Fibroblast of pulmonary artery (primary cell): ENCODE data around the gene RNF214.
A peak's percentile ranks its signal among the peaks of the same experiment; 100 is the strongest.

ENCODE experiments used
- DNase-seq: peaks from one replicate; pipeline ENCODE4 v3.0.0-alpha.2; 2010; ENCODE audit warnings: low read depth
- H3K4me3 ChIP-seq: replicated peaks from 2 replicates; pipeline ENCODE4 v1.5.1; 2011; ENCODE audit warnings: low read depth, mild to moderate bottlenecking, control low read depth, low read length, moderate library complexity
- TF ChIP-seq, protein P1 (sequence below): IDR thresholded peaks from 2 replicates; pipeline ENCODE4 v1.5.1; 2011; ENCODE audit warnings: mild to moderate bottlenecking, control low read depth, low read length, inconsistent platforms; ENCODE audit errors: missing control alignments

Gene RNF214

DNA sequence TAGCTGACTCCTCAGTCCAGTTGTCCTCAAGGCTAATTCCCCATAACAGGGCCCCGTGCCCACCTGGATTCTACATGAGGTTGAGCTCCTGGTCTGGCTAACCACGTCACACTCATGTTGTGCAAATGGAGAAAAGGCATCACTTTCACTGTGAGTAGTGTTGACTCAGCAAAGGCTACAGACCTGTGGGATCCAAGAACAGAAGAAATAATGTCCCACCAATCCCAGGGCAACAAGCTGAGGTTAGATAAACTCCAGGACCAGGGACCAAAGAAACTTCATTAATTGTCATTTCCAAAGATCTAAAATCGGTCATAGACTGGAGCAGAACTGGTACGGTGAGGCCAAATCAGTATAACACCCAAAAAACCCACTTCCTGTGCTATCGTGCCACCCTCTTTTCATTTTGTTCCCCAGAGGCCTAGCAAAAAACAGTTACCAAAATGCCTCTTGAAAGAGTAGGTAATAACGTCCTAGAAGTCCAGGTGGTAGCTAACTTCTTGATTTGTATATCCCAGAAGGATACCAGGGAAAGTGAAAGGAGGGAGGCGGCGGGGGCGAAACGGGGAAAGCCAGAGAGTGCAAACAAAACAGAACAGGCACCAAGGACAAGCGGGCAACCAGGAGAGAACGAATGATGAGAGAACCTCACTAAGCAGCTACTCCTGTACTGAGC, 2.0 kb upstream of the RNF214 start:
- no peak for DNase-seq
- TF ChIP-seq, protein P1, sequence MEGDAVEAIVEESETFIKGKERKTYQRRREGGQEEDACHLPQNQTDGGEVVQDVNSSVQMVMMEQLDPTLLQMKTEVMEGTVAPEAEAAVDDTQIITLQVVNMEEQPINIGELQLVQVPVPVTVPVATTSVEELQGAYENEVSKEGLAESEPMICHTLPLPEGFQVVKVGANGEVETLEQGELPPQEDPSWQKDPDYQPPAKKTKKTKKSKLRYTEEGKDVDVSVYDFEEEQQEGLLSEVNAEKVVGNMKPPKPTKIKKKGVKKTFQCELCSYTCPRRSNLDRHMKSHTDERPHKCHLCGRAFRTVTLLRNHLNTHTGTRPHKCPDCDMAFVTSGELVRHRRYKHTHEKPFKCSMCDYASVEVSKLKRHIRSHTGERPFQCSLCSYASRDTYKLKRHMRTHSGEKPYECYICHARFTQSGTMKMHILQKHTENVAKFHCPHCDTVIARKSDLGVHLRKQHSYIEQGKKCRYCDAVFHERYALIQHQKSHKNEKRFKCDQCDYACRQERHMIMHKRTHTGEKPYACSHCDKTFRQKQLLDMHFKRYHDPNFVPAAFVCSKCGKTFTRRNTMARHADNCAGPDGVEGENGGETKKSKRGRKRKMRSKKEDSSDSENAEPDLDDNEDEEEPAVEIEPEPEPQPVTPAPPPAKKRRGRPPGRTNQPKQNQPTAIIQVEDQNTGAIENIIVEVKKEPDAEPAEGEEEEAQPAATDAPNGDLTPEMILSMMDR = no peak
- H3K4me3 ChIP-seq = peak overlapping the region; percentile 98

DNA sequence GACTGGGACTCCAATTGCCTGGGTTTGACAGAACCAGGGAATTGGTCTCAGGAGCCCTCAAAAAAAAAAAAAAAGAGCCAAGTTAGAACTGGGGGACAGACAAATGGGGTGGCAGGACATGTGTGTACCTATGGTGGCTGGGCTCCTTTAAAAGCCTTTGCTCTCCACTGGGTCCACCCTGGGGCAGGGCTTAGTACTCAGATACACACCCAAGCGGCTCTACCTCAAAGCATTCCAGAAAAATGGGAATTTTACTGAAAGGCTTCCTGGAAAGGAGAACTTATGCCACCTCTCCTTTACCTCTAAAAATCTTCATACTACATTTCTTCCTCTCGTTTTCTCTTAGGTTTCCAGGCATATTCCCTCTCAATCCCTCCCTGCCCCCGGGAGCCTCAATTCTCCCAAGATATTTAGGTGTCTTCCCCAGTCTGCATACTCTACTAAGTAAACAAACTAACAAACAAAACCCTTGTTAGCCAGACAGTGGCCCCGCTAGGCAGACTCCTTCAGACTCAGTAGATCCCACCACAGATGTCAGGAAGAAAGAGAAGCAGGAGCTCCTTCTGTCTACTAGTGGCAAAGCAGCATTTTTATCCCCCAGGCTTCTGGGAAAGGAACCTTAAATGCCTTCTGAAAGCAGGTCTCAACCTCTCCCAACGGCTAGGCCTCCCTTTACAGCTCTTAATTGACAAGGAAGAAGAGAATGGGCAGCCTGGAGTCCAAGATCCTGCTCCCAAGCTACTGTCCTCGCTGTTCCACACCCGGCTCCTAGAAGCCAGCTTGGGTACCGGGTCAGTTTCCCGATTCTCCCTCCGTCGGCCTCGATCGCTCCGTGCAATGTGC, 1.3 kb upstream of the RNF214 start:
- H3K4me3 ChIP-seq = peak overlapping the region; percentile 98
- TF ChIP-seq, protein P1 = no peak
- no peak for DNase-seq

DNA sequence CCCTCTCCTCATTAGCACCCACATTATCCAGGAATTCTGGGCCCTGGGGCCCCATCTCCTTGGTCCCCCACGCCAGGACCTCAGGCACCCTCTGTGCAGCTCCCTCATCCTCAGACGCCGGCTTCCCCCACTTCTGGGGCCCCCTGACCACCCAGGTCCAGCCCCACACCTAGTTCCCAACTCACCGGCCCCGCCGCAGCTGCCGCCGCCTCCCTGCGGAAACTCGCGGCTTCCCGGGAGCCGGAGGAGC, 704 bp upstream of the RNF214 start, which contains the start of gene PCSK7:
Gene PCSK7 (minus strand): TSS at position 232 of the 250 bp plus-strand sequence. CDS start 2,229 bp downstream, outside the sequence.
- TF ChIP-seq, protein P1 = no peak
- no peak for DNase-seq
- H3K4me3 ChIP-seq = peak within 1 kb of the TSS; percentile 98

DNA sequence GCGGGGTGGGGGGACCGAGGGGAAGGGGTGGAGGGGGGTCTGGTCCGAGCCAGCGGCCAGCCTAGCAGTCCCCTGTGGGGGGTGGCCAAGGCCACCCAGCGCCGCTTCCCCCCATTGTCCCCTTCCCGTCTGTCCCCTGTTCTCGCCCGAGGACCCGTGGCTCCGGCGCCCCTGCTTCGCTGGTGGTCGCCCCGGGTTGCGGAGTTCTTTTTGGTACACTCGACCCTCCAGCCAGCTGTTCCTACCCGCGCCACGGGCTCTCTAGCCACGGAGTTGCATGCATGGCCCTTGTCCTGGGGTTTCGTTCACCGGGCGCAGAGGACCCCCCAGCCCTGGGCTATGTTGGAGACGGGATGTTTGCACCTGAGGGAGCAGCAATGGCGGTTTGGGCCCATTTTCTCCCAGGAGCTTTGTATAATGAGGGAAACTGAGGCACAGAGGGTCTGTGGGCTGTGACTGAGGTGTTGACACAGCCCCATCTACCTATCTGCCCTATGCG, 489 bp downstream of the RNF214 start:
- TF ChIP-seq, protein P1 = no peak
- no peak for DNase-seq
- H3K4me3 ChIP-seq = peak overlapping the region; percentile 98

DNA sequence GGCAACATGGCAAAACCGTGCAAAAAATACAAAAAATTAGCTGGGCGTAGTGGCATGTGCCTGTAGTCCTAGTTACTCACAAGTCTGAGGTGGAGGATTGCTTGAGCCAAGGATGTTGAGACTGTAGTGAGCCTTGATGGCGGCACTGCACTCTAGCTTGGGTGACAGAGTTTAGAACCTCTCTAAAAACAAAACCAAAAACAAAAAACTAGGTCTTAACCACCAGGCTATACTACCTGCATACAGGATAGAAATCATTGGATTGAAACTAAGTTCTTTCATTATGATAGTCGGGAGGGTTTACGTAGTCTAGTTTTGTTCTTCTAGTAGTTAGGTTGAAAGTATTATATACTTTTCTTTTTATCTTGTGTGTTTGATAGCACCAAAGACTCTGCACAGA, 5.8 kb downstream of the RNF214 start:
- TF ChIP-seq, protein P1 = no peak
- H3K4me3 ChIP-seq = no peak overlapping the region
- no peak for DNase-seq

DNA sequence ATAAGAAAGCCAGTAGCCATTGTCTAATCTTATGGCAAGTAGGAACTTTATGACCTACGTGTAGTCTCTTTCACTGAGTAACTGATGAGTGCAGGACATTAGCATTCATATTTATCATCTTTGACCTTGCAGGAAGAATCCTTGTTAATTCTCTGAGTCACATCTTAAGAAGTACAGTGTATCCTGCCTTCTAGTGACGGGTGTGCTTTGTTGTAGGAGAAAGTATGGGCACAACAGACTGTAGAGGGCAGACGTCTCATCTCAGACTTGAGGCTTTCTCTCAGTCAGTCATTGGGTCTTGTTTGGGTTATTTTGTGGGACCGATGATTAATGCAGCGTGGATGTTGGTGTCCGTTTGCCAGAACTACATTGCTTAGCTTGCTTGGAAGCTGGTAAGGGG, 6.8 kb downstream of the RNF214 start:
- peak; percentile 92 for DNase-seq
- TF ChIP-seq, protein P1 = peak; percentile 74
- no peak overlapping the region for H3K4me3 ChIP-seq
